ENCODE measurements around the gene TPP2. TPM values are rescaled to one million over a fixed set of nuclear protein-coding genes. Genes with fewer than 3 reads are reported as not detected.

TPP2 gene
- total RNA-seq, 2 donors from 2014 or later, result 64.2 to 80.6 TPM

- Histone ChIP-seq H3K27me3 (ENCODE audit: control insufficient read depth, insufficient read depth, low read length, poor library complexity, severe bottlenecking) (no peaks in the 10 kb centered on the region), H3K4me3 (ENCODE audit: low read length) (no peak overlapping the region), H3K9me3 (ENCODE audit: control insufficient read depth, low read length) (peaks cover 11% of the 10 kb centered on the region), H3K27ac (ENCODE audit: low read depth, low read length) (no peak overlapping the region), H3K9ac (ENCODE audit: extremely low read depth, low read length, poor library complexity, severe bottlenecking) (no peak overlapping the region), H3K4me1 (ENCODE audit: control insufficient read depth, insufficient read depth, low read length) (no peaks in the 10 kb centered on the region), H3K36me3 (ENCODE audit: control insufficient read depth, insufficient read depth, low read length) (no peaks in the 10 kb centered on the region)
- Mint-ChIP-seq H3K9me3 (no peaks in the 10 kb centered on the region), H3K4me3 (no peak overlapping the region), H3K27ac (no peak overlapping the region), H3K27me3 (ENCODE audit: insufficient read depth) (peaks cover 3% of the 10 kb centered on the region), H3K36me3 (ENCODE audit: low read depth) (no peaks in the 10 kb centered on the region), H3K4me1 (peaks cover 17% of the 10 kb centered on the region)
- WGBS, 2 experiments (ENCODE audit: insufficient coverage in 1 of 2, insufficient read length in 1 of 2), result 92 to 95% methylated on average over 9 of the region's 9 CpGs
- TF ChIP-seq CTCF (conservative IDR thresholded peaks at IDR 0.05), result no peak
- no peak for DNase-seq
Observed at GRCh38 chr13:102710261-102710679, 113.5 kb downstream of the TPP2 start.

GRCh38 chr13:102715447-102715846, 118.7 kb downstream of the TPP2 start:
- Histone ChIP-seq H3K36me3 (ENCODE audit: control insufficient read depth, insufficient read depth, low read length) (no peaks in the 10 kb centered on the region), H3K27me3 (ENCODE audit: control insufficient read depth, insufficient read depth, low read length, poor library complexity, severe bottlenecking) (no peaks in the 10 kb centered on the region), H3K27ac (ENCODE audit: low read depth, low read length) (no peak overlapping the region), H3K9ac (ENCODE audit: extremely low read depth, low read length, poor library complexity, severe bottlenecking) (no peak overlapping the region), H3K9me3 (ENCODE audit: control insufficient read depth, low read length) (no peaks in the 10 kb centered on the region), H3K4me1 (ENCODE audit: control insufficient read depth, insufficient read depth, low read length) (no peaks in the 10 kb centered on the region), H3K4me3 (ENCODE audit: low read length) (no peak overlapping the region)
- Mint-ChIP-seq H3K27me3 (ENCODE audit: insufficient read depth) (no peaks in the 10 kb centered on the region), H3K4me1 (peaks cover 5% of the 10 kb centered on the region), H3K4me3 (no peak overlapping the region), H3K9me3 (peaks cover 2% of the 10 kb centered on the region), H3K36me3 (ENCODE audit: low read depth) (no peaks in the 10 kb centered on the region), H3K27ac (no peak overlapping the region)
- whole genome bisulfite sequencing, 2 experiments (ENCODE audit: insufficient coverage in 1 of 2, insufficient read length in 1 of 2), result 78 to 100% methylated on average over 1 of the region's 1 CpG
- no peak for DNase-seq
- no peak for TF ChIP-seq CTCF (conservative IDR thresholded peaks at IDR 0.05)

GRCh38 chr13:102718746-102719145, 122.0 kb downstream of the TPP2 start:
- H3K4me3 Mint-ChIP-seq, result no peak overlapping the region
- WGBS, 2 experiments (ENCODE audit: insufficient coverage in 1 of 2, insufficient read length in 1 of 2), result 88 to 89% methylated on average over 1 to 2 of the region's 2 CpGs
- H3K4me3 ChIP-seq (ENCODE audit: low read length), result no peak overlapping the region
- no peaks in the 10 kb centered on the region for H3K9me3 ChIP-seq (ENCODE audit: control insufficient read depth, low read length)
- H3K9ac ChIP-seq (ENCODE audit: extremely low read depth, low read length, poor library complexity, severe bottlenecking), result no peak overlapping the region
- no peaks in the 10 kb centered on the region for H3K4me1 ChIP-seq (ENCODE audit: control insufficient read depth, insufficient read depth, low read length)
- no peaks in the 10 kb centered on the region for H3K27me3 ChIP-seq (ENCODE audit: control insufficient read depth, insufficient read depth, low read length, poor library complexity, severe bottlenecking)
- H3K27ac Mint-ChIP-seq, result no peak overlapping the region
- H3K4me1 Mint-ChIP-seq, result peaks cover 5% of the 10 kb centered on the region
- no peak for TF ChIP-seq CTCF (conservative IDR thresholded peaks at IDR 0.05)
- H3K9me3 Mint-ChIP-seq, result peaks cover 2% of the 10 kb centered on the region
- no peak overlapping the region for H3K27ac ChIP-seq (ENCODE audit: low read depth, low read length)
- no peaks in the 10 kb centered on the region for H3K36me3 ChIP-seq (ENCODE audit: control insufficient read depth, insufficient read depth, low read length)
- no peak for DNase-seq
- H3K27me3 Mint-ChIP-seq (ENCODE audit: insufficient read depth), result no peaks in the 10 kb centered on the region
- H3K36me3 Mint-ChIP-seq (ENCODE audit: low read depth), result no peaks in the 10 kb centered on the region

Measured in endodermal cell (in vitro differentiated cells).